EH (cell line): ENCODE results near the gene ZMYND10.
A peak's percentile ranks its signal among the peaks of the same experiment; 100 is the strongest.

ENCODE experiments used
- DNase-seq: peaks from one replicate; pipeline ENCODE4 v3.0.0-alpha.2; 2015; ENCODE audit warnings: low read depth

ZMYND10 gene

DNA sequence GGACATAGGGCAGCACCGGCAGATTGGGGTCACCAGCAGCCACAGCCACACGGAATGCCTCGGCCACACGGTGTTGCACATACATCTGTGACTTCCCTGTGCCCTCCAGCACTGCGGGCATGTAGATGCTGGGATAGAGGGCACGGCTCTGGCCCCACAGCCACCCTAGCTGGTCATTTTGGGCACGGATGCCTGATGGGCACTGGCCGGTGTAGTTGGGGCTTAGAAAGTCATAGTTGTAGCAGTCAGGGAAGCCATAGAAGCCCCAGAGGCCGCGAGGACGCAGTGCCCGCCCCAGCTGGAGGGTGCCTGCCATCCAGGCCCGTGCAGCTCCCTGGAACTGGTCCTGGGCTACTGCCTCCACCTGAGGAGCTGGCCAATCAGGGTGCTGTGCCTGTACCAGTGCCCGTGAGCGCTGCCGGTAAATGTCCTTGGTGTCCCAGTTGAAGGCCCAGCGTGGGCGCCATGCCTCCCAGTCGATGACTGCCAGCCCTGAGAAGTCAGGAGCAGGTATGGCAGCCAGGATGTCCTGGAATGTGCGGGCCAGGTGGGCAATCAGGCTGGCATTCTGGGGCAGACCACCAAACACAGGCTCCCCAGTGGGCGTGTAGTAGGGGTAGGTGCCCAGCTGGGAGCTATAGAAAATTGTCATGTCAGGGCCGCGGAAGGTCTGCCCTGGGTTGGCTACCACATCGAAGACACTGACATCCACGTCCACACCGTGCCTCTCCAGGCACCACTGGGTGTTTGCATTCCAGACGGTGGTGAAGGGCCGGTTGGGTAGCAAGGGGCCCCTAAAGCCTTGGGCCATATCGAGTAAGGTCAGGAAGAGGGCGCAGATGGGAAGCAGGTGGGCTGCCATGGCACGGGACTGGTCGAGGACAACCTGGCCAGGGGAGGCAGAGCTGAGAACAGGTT is 43.2 kb downstream of the ZMYND10 start:
- no peak for DNase-seq

DNA sequence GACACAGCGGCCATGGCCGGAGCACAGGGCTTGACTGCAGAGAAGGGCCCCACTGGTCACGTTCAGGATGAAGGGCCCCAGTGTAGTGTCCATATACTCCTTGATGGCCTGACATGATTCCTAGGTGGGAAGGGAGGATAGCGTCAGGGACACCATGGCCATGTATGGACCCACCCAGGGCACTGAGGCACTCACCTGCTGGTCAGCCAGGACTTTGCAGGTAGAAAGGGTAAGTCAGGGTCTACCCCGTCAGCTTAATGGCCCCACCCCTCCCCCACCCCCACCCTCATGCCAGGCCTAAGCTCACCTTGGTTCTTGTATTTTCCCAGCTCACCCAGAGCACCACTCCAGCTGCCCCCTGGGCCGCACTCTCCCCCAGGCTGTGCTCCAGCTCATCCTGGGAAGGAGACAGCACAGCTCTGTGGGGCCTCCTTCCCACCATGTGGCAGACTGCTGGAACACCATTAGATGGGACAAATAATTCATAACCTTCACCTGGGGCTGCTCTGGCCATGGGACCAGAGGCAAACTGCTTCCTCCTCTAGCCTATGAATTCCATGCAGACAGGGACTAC is 44.8 kb downstream of the ZMYND10 start:
- DNase-seq, result no peak

DNA sequence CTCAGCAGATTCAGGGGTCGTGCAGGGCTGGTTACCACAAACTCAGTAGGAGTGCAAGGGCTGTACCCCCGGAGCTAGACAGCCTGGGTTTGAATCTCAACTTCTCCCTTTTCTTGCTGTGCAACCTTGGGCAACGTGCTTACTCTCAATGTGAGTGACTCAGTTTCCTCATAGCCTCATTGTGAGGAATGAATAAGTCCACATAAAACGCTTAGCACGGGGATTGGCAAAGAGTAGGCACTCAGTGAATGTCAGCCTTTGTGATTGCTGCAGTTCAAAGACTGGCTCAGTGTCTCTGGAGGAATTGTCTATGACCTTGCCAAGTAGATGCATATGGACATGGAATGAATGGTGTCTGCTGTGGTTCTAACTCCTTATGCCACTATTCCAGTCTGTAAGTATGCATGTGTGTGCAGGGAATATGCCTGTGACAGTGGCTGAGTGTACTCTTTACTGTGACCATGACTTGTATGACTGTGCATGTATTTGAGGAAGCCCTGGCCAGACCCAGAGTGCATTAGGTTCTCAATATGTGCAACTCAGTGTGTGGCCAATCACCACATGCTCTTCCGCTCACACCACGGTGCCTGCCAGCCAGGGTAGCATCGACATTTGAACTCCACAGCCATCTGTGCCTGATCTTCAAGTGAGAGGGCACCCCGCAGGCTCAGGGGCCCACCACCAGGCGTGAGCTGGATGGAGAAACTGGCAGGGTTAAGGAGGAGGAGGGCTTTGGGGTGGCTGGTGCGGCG is 45.4 kb downstream of the ZMYND10 start:
- peak; percentile 54 for DNase-seq

DNA sequence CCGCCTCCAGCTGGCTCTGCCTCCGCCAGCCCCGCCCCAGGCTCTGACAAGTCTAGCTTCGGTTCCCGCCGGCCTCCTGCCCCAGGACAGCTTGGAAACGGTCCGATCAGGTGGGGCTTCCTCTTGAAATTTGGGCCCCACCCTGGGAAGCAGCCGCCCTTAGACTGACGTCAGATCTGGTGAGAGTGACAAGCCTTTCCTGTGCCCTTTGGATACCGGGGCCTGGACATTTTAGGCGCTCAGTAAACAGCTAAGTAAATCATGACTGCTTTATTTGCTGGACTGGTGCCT is 45.9 kb downstream of the ZMYND10 start:
- no peak for DNase-seq

DNA sequence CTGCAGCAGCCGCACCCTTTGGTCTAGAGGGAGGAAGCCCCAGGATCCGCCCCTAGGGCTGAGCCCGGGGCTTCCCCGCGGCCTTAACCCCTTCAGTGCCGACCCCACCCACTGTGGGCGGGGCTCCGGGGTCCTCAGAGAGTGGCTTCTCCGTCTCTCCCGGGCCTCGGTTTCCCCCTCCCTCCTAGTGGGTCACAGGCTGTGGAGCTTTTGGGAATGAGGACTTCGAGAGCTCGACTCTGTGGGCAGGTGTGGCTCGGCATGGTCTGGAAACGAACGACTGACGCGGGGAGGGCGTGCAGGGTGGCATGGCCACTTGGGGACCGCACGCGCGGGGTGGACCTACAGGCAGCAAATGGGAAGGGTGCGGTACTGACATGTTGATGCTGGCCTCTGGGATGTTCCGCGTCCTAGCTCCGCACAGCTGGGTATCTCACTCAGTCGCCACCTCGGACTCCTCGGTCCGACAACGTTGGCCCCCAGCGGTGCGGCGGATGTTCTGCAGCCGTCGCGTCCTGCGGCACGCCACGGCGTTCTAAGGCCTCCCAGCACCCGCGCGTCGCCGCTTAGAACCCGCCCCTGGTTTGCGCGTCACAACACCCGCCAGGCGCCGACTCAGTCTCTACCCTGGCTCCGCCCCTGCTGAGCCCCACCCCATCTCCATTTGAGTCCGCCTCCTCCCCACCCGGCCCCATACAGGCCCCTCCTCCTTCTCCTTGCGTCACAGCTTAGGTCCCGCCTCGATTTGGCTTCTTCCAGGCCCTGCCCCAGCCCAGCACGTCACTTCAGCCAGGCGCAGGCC is 46.5 kb downstream of the ZMYND10 start, which contains the start of the genes HYAL3 and NAA80:
Gene HYAL3, minus strand, starts transcription at position 570 of the 802 bp plus-strand sequence. CDS start 3,803 bp downstream, outside the sequence.
Gene NAA80, minus strand, starts transcription at position 570 of the 802 bp plus-strand sequence. CDS start 1,942 bp downstream, outside the sequence.
- peak; percentile 100 for DNase-seq

DNA sequence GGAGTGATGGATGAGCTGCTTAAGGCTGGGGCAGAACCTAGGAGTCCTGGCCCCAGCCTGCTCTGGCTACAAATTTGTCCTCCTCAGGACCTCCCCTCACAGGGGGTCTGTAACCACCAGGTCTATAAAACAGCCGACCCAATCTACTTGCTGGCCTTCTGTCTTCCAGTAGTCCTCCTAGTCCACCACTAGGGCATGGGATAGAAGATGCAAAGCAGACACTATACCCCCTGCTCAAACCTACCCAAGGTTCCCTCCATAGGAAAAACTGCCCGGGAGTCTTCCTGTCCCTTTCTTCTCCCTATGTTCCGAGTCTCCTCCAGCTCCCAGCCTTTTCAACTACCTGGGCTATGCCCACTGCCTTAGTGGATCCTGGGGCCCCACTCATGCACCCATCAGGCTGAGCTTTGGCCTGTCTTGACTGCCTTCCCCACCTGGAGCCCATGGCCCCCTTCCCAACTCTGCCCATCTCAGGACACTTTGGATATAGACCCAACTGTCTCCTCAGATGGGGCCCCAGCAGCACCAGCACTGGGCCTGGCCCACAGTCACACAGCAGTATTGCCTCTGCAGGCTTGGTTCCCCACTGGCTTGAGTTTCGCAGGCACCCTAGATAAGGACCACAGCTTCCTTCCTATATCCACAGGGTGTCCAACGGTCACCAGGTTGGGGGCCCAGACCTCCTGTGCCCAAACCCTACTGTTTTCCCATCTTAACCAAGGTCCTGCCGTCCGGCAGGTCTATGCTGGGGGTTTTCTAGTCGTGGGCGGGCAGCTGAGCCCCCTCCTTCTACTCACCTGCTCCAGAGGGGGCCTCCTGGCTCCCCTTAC is 47.4 kb downstream of the ZMYND10 start:
- DNase-seq, result no peak

DNA sequence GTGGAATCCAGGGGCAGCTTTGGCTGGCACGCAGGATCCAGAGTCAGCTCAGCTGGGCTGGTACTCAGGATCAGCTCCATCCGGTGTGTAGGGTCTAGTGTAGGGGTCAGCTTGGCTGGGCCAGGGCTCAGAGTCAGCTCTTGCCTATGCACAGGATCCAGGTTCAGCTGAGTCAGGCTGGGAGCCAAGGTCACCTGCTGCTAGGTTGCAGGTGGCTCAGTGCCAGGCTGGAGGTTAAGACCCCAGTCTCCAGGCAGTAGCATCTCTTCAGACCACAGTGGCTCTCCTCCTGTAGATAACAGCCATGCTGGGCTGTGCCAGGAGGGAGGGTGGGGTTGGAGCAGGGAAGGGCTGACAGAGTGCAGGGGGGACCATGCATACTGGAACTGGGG is 48.2 kb downstream of the ZMYND10 start:
- DNase-seq, result no peak

DNA sequence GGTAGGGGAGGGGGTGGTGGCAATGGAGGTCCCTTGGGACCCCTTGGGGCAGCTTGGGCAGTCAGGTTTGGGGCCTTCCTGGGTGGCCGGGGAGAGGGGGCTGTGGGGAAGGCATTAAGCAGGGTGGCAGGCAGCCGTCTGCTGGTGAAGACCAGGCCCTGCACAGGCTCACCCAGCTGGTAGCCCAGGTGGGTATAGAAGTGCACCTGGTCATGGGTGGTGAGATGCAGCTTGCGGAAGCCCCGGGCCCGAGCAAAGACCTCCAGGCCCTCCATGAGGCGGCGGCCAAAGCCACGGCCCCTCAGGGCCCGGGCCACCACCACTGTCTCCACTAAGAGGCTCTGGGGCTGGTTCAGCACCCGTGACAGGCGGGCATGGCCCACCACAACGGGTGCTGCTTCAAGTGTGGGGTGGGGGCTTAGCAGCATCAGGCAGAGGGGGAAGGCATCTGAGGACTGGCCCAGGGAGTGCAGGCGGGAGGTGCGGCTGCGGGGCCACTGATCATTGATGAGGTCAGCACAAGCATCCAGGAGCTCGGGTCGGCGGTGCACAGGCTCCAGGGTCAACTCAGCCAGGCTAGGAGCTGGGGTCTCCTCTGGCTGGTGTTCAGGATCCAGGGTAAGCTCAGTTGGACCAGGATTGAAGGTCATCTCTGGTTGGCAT is 48.7 kb downstream of the ZMYND10 start:
- DNase-seq, result no peak

DNA sequence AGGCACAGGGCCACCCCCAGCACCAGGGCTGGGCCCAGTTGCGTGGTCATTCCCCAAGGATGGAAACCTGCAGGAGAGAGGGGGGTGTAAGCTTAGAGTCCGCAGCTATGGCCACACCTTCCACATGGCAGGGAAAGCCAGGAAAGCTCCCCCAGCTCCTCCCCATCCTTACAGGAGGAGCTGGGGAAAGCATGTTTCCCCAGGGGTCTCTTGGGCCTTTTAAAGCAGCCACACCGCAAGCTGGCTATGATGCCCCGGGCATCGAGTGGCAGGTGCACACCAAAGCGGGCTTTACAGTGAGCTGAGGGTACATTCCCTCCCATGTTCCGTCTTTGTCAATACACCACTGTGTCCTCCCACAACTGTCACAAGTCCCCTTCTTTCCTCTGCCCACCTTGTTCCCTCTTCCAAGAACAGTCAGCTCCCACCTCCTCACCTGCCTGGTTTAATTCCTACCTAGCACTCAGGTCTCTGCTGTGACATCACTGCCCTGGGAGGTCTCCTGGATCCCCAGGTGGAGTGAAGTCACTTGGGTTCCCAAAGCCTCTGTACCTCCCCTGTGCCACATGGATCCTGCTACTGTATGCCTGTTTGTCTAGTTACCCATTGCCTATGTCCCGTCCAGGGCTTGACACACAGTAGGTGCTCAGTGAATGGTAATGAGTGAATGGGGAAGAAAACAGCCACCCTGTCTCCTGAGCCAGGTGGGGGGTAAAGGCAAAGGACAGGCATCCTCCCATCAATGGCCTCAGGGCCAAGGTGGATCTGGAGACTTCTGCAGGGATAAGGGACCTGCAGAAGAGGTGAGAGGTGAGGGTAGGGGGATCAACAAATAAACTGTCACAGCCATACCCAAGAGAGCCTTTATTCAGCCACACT is 49.7 kb downstream of the ZMYND10 start:
- no peak for DNase-seq

DNA sequence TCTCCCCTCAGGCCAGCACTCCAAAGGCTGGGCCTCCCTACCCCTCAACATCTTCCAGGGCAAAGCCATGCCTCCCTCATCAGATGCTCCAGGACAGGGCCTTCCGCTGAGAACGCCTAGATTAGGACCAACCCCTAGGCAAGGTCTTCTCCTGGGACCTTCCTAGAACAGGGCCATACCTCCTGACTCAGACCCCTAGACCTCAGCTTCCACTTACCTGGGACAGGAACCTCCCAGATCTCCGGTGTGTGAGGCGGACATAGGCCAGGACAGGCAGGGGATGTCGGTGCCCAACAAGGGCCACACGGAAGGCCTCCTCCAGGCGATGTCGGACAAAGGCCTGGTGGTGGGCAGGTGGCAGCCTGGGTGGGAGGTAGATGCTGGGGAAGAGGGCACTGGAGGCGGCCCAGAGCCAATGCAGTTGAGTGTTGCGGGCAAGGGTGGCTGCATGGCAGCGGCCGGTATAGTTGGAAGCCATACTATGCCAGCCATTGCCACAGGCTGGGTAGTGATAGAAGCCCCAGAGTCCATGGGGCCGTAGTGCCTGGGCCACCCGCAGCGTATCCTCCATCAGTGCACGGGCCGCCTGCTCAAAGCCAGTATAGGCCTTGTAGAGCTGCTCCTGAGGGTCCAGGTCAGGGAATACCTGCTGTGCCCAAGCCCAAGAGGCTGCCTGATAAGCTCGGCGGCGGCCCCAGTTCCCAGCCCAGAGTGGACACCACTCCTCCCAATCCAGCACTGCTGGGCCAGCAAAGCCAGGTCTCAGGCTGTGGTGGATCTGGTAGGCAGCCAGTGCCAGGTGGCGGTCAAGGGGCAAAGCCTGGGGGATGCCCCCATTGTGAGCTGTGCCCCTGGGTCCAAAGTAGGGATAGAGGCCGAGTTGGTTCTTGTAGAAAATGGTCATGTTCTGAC is 50.8 kb downstream of the ZMYND10 start:
- no peak for DNase-seq

DNA sequence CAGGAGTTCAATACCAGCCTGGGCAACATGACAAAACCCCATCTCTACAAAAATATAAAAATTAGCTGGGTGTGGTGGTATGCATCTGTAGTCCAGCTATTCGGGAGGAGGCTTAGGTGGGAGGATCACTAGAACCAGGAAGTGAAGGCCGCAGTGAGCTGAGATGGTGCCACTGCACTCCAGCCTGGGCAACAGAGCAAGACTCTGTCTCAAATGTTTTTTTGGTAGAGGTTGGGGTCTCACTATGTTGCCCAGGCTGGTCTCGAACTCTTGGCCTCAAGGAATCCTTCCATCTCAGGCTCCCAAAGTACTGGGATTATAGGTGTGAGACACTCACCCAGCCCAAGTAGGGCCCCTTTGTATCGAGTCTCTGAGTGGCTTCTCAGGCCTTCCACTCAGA is 51.4 kb downstream of the ZMYND10 start:
- DNase-seq, result no peak

DNA sequence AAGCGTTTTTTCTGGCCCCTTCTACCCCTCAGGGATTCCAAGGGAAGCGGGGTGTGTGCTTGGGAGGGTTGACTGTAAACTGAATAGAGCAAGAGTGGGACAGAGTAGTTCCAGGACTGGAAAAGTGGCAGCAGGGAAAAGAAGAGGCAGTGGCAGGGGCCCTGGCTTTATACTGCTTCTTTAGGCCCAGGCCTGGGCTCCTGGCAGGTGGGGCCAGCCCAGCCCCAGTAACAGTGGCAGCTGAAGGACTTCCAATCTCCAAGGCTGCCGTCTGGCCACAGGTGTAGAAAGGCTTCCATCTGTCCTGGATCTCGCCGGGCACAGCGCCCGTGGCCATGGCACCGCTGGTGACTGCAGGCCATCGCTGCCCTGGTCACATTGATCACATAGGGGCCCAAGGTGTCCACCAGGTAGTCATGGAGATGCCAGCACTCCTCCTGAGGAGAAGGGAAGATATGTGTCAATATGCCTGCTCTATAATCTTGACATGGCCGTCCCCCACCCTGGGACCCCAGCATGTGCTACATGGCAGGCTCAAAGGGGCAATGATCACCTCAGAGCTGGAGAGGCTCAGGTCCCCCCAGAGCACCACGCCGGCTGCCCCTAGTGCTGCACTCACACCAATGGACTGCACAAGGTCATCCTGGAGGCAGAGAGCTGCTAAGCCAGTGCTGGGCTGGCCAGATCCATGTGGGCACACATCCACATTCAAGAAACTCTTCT is 52.3 kb downstream of the ZMYND10 start:
- no peak for DNase-seq

DNA sequence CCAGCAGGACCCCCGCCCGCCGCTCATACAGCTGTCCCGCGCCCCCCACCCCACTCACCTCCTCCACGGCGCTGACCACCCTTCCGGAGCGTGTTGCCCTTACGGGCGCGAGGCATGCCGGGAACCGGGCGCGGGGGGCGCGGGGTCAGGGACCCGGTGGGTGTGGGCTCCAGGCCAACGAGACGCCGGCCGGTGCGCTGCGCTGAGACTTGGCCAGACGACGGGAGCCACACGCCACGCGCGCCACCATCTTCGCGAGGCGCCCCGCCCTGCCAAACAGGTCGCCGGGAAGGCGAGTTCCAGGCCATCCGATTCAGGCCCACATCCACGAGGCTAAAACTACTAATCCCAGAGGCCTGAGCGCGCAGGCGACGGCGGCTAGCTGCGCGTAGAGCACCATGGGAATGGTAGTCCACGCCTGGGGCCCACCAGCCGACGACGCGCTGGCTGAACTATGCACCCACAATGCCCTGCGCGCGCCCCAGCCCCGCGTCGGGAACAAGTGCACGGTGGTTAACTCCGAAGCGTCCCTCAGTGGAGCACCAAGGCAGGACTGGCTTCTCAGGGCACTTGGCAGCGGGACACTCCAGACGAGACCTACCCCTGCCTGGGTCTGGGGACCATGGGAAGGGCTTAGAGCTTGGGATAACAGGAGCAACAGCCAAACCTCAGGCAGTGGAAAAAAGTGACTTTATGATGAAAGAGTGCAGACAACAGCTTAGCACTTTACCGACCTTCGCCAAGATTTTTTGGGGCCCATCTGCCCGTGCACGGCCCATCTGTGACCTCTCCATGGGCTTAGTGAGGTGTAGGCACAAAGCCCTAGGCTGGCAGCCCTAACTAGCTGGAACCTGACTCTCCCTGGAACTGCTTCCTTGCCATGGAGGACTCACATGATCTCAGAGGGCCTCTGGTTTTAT is 53.1 kb downstream of the ZMYND10 start, which contains the start of gene IFRD2:
Gene IFRD2, minus strand, starts transcription at position 271 of the 920 bp plus-strand sequence. Its CDS starts 155 bp downstream, at position 116.
- DNase-seq, result peak; percentile 98
